Measurements from ENCODE around the gene OR52A5.
"Not testable (repeated sequence)": the region's sequence is repeated elsewhere in the genome, so short reads cannot be mapped to it uniquely, and the experiment has no call there.

The OR52A5 gene

GRCh38 chr11:5137996-5138395 is at the start of gene OR52A5:
Gene OR52A5 (minus strand): TSS chr11:5138356. CDS start chr11:5132642, 5,714 bp downstream.
- DNase-seq (ENCODE audit: low spot score), result no peak

DNA sequence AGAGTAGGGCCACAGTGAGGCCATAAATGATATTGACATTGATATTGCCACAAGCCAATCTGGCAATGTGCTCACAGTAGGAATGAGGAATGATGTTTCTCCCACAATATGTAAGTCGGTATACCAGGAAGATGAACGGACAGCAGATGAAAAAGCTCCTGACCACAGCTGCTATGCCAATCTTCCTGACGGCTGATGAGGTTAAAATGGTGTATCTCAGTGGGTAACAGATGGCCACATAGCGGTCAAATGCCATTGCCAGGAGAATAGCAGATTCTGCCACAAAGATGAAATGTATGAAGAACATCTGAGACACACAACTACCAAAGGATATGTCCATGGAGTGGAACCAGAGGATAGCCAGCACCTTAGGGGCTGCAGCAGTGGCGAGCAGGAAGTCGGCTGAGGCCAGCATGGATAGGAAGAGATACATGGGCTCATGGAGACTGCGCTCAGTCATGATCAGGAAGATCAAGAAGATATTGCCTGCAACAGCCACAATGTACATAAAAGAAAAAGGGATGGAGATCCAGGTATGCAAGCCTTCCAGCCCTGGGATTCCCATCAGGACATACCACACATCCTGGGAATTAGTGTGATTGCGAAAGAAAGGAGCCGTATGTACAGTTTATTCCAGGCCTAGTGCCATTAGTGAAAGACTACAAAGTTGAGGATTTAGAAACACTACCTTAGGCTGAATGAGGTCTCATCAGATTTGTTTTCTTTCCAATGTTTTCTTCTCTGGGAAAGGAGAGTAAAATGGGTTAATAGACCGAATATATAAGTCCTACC is 40.1 kb upstream of the OR52A5 start:
- no peak for DNase-seq (ENCODE audit: low spot score)

GRCh38 chr11:5174934-5175333 is 36.8 kb upstream of the OR52A5 start:
- DNase-seq (ENCODE audit: low spot score), result no peak

- DNase-seq (ENCODE audit: low spot score), result no peak
Measured at GRCh38 chr11:5171856-5172255, 33.7 kb upstream of the OR52A5 start.

DNA sequence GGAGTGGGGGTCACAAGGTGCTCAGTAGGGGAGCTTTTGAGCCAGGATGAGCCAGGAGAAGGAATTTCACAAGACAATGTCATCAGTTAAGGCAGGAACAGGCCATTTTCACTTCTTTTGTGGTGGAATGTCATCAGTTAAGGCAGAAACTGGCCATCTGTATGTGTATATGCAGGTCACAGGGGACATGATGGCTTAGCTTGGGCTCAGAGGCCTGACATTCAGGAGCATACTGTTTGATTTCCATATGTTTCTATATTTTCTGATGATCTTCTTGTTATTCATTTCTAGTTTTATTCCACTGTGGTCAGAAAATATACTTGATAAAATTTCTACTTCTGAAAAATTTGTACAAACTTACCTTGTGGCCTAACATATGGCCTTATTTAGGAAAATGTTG is 27.7 kb upstream of the OR52A5 start:
- not testable (repeated sequence) for DNase-seq (ENCODE audit: low spot score)

DNA sequence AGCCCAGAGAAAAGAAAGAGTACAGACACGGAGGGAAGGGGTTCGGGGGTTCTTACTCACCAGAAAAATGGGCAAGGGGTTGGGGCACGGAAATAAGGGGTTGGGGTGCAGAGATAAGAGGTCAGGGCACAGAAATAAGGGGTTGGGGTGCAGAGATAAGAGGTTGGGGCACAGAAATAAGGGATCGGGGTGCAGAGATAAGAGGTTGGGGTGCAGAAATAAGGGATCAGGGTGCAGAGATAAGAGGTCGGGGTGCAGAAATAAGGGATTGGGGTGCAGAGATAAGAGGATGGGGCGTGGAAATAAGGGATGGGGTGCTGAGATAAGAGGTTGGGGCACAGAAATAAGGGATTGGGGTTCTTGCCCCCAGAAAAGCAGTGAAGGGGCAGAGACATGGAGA is 26.7 kb upstream of the OR52A5 start:
- not testable (repeated sequence) for DNase-seq (ENCODE audit: low spot score)

- not testable (repeated sequence) for DNase-seq (ENCODE audit: low spot score)
Measured at GRCh38 chr11:5161045-5161444, 22.9 kb upstream of the OR52A5 start.

GRCh38 chr11:5160217-5160616 is 22.1 kb upstream of the OR52A5 start:
- not testable (repeated sequence) for DNase-seq (ENCODE audit: low spot score)

- DNase-seq (ENCODE audit: low spot score), result no peak
Measured at GRCh38 chr11:5159806-5160205, 21.6 kb upstream of the OR52A5 start.

DNA sequence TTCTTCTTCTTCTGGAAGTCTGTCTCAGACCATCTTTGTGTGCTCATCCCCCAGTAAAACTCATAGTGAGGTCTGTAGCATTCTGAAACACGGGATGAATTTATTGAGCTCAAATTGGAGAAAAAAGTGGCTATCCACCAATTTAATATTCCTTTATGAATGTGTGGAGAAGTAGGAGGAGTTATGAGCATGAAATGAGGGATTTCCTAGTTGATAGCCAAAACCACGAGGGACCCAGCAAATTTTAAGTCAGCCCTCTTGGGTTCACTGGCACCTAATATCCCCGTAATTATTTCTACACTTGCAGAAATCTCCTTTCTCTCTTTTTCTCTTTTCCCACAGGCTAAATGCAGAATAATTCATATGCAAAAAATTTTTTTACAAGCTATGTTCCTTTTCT is 16.5 kb upstream of the OR52A5 start, which contains the start of gene OR52A1:
OR52A1 (minus strand) TSS at position 101 of the 400 bp plus-strand sequence. CDS start 2,388 bp downstream, outside the sequence.
- DNase-seq (ENCODE audit: low spot score), result no peak

DNA sequence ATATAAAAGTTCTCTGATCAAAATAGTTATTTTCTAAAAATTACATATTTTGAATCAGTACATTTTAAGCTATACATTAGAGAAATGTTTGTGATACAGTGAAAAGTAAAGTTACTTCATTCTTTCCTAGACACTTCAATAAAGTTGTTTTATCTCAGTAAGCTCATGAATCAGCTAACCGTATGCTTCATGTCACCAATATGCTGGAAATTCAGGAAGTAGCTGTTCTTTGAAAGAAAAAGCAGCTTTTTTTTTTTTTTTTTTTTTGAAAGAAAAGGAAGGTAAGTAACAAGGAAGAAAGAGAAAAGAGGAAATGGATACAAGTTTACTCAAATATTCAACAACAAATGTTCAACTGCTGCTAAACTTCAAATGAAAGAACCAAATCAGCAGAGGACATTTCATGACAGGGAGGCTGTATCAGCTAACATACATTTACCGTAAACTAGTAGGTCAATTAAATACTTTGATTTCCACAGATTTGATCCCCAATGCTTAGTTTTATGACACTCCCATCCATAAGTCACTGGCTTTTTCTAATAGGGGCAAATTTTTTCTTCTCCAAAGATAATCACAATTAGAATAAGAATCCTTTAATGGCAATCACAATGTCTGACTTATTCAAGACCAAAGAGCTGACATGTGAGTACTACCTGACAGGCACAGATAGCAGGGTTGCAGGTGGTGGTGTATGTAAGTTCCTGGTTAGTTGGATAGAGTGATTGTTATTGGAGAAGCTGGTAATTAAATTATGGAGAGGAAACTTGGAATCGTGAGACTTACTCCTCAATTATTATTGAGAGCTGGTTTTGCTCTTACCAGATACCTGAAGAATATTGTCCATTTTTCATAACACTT is 15.6 kb upstream of the OR52A5 start:
- no peak for DNase-seq (ENCODE audit: low spot score)

GRCh38 chr11:5151713-5152153 is 13.6 kb upstream of the OR52A5 start:
- DNase-seq (ENCODE audit: low spot score), result no peak

GRCh38 chr11:5144206-5144605 is 6.0 kb upstream of the OR52A5 start:
- DNase-seq (ENCODE audit: low spot score), result not testable (repeated sequence)

GRCh38 chr11:5137014-5137413 is 1.1 kb downstream of the OR52A5 start:
- DNase-seq (ENCODE audit: low spot score), result no peak

- no peak for DNase-seq (ENCODE audit: low spot score)
Measured at GRCh38 chr11:5136261-5136660, 1.9 kb downstream of the OR52A5 start.

- no peak for DNase-seq (ENCODE audit: low spot score)
Measured at GRCh38 chr11:5131584-5132335, 6.4 kb downstream of the OR52A5 start.

DNA sequence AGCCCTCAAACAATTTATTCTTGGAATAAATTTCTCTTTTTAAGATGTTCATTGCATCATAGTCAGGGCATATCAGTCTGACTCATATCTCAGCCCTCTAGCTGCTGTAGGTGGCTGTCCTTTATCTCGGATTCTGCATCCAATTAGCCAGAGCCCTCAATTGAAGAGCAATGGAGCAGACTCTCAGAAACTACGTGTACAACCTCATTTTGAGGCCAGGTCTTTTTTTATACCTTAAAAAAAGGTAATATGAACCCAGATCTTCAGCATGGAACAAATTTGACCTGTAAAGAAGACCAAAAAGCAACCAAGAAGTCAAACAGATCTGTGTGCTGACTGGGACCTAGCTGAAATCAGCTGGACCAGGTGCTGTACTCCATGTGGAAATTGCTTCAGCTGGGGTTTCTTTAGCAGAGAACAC is 8.7 kb downstream of the OR52A5 start:
- DNase-seq (ENCODE audit: low spot score), result peak; percentile 8

DNA sequence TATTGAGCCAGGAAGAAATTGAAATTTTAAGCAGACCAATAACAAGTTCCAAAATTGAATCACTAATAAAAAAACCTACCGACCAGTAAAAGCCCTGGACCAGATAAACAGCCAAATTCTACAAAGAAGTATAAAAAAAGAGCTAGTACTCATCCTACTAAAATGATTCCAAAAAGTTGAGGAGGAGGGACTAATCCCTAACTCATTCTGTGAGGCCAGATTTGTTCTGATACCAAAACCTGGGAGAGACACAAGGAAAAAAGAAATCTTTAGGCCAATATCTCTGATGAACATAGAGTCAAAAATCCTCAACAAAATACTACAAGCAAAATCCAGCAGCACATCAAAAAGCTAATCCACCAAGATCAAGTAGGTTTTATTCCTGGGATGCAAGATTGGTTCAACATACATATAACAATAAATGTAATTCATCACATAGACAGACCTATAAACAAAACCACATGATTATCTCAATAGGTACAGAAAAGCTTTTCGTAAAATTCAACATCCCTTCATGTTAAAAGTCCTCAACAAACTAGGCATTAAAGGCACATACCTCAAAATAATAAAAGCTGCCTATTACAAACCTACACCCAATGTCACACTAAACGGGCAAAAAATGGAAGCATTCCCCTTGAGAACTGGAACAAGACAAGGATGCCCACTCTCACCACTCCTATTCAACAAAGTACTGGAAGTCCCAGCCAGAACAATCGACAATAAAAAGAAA is 13.1 kb downstream of the OR52A5 start:
- no peak for DNase-seq (ENCODE audit: low spot score)

DNA sequence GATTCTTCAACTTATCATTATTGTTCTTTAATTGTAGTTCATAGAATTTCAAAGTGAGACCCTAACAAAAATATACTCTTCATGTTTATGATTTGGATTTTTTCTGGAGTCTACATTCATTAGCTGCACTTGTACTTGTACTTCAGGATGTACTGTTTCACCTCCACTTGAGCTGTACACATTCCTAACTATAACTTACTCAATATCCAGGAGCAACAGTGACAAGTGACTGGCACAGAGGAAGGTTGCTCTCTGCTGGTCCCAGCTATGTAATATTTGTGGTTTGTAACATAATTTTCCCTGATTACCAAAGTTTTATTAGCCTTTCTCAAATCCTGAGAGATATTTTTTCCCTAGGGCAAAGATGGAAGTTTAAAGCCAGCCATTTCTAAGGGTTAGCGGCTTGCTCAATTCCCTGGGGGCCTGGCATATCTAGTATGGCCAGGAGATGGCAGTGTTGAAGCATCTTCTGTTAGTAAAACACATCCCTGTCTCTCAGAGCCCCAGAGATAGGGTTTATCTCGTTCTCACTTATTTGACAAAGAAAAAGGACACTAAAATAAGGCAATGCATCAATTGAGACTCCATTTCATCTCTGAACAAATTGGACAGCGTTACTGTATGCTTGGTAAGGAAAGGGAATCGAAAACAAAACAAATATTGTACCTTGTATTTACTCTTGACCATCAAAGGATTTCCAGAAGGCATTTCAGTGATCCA is 14.2 kb downstream of the OR52A5 start:
- peak; percentile 57 for DNase-seq (ENCODE audit: low spot score)

DNA sequence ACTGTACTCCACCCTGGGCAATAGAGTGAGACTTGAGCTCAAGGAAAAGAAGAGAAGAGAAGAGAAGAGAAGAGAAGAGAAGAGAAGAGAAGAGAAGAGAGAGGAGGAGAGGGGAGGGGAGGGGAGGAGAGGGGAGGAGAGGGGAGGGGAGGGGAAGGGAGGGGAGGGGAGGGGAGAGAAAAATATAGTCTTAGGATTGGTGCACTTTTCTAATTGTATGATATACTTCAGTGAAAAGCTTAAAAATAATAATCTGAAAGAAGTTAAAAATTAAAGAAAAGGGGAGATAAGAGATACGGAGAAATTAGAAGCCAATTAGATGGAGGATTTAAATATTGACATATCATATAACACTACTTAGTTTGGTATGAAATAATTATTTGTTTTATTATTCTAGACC is 19.3 kb downstream of the OR52A5 start:
- DNase-seq (ENCODE audit: low spot score), result no peak

DNA sequence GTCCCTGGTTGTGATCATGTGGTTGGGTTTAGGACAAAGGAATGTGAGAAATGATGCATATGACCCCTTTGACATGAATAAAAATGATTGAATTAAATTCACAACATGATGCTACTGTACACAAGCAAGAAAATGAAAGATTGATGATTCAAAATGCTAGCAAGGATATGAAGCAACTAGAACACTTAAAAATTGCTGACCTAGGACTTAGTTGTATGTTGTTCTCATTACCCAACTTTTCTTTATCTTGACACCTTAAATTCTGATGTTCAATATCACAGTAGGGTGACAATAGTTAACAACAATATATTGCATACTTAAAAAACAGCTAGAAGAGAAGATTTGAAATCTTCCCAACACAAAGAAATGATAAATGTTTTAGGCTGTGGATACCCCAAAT is 20.6 kb downstream of the OR52A5 start:
- DNase-seq (ENCODE audit: low spot score), result no peak
